Esophagus (tissue), 2 donors: ENCODE data around the gene TM9SF1. TPM values are rescaled to one million over a fixed set of nuclear protein-coding genes. Genes with fewer than 3 reads are reported as not detected.
"Not testable (repeated sequence)": the region's sequence is repeated elsewhere in the genome, so short reads cannot be mapped to it uniquely, and the experiment has no call there.

Experiments used
- H3K27ac ChIP-seq, 2 donors: one replicate each; pipeline ENCODE4 v1.5.1; 2013; ENCODE audit warnings: low read depth in 2 of 2, mild to moderate bottlenecking in 2 of 2, inconsistent platforms in 1 of 2, low read length in 1 of 2, moderate library complexity in 1 of 2
- H3K27me3 ChIP-seq, 2 donors: one replicate each; pipeline ENCODE4 v1.6.1; 2013; ENCODE audit warnings: low read length in 2 of 2, control low read depth in 1 of 2, mild to moderate bottlenecking in 1 of 2; ENCODE audit not compliant: insufficient read depth in 2 of 2, control insufficient read depth in 1 of 2
- H3K36me3 ChIP-seq, 2 donors: one replicate each; pipeline ENCODE4 v1.6.1; 2013; ENCODE audit warnings: low read length in 1 of 2; ENCODE audit not compliant: control insufficient read depth in 2 of 2, insufficient read depth in 2 of 2
- H3K4me1 ChIP-seq, 2 donors: one replicate each; pipeline ENCODE4 v1.6.1; 2013; ENCODE audit warnings: low read length in 1 of 2; ENCODE audit not compliant: control insufficient read depth in 2 of 2, insufficient read depth in 2 of 2
- H3K4me3 ChIP-seq, 2 donors: one replicate each; pipeline ENCODE4 v1.5.1; 2013; ENCODE audit warnings: low read length in 2 of 2, mild to moderate bottlenecking in 2 of 2, low read depth in 1 of 2, moderate library complexity in 1 of 2
- H3K9me3 ChIP-seq, 2 donors: one replicate each; pipeline ENCODE4 v1.6.1; 2013; ENCODE audit warnings: mild to moderate bottlenecking in 2 of 2, low read depth in 1 of 2, low read length in 1 of 2, moderate library complexity in 1 of 2; ENCODE audit not compliant: control insufficient read depth in 2 of 2, insufficient read depth in 1 of 2
- WGBS, 2 donors: extraction: QIAGEN DNeasy Blood & Tissue Kit; methylation state at CpG; one replicate each; pipeline ENCODE4 v1.1.7; 2013; 5-methylcytosine and 5-hydroxymethylcytosine counted together
- polyA plus RNA-seq, 2 donors: library from polyadenylated mRNA; stranded (reverse); fragments of 200-250 nt; gene quantifications; one replicate each; pipeline ENCODE4 v1.2.3, GENCODE V29; 2013
- donor health status: healthy with polysubstance abuse.
- donor health status: Bipolar disorder and iron deficiency.

Gene TM9SF1
- polyA plus RNA-seq, 2 donors = 10.0 to 25.8 TPM

- Histone ChIP-seq H3K27me3 (no peaks in the 10 kb centered on the region), H3K36me3 (peaks cover 19 to 21% of the 10 kb centered on the region in 2 donors), H3K9me3 (no peaks in the 10 kb centered on the region), H3K27ac (peak overlapping the region; percentile 99 to 100), H3K4me1 (no peaks in the 10 kb centered on the region), H3K4me3 (peak overlapping the region in 1 of 2 donors; percentile 82)
- WGBS, 2 donors = 88 to 92% methylated on average over 7 of the region's 7 CpGs
These were observed 18.8 kb upstream of the TM9SF1 start for GRCh38 chr14:24213866-24214662.

- Histone ChIP-seq H3K4me1 (no peaks in the 10 kb centered on the region), H3K36me3 (peaks cover 19 to 20% of the 10 kb centered on the region in 2 donors), H3K4me3 (peak within 1 kb of the TSS; percentile 75 to 82), H3K27me3 (no peaks in the 10 kb centered on the region), H3K27ac (peak within 1 kb of the TSS; percentile 99 to 100), H3K9me3 (no peaks in the 10 kb centered on the region)
- WGBS, 2 donors = 0 to 1% methylated on average over 44 to 53 of the region's 53 CpGs
These were observed 18.0 kb upstream of the TM9SF1 start, which contains the start of gene CHMP4A for GRCh38 chr14:24212924-24213865. CHMP4A (minus strand) TSS chr14:24213488; CDS start chr14:24213439, 49 bp downstream.

GRCh38 chr14:24211311-24211710, 16.1 kb upstream of the TM9SF1 start:
- H3K36me3 ChIP-seq = peaks cover 23 to 24% of the 10 kb centered on the region in 2 donors
- 89 to 93% methylated on average over 6 of the region's 6 CpGs for WGBS, 2 donors
- no peaks in the 10 kb centered on the region for H3K27me3 ChIP-seq

GRCh38 chr14:24207625-24208024, 12.4 kb upstream of the TM9SF1 start:
- 99 to 100% methylated on average over 2 of the region's 2 CpGs for WGBS, 2 donors
- H3K9me3 ChIP-seq = no peaks in the 10 kb centered on the region
- no peak overlapping the region for H3K27ac ChIP-seq
- H3K36me3 ChIP-seq = peaks cover 23 to 26% of the 10 kb centered on the region in 2 donors
- H3K4me3 ChIP-seq = no peak overlapping the region
- H3K27me3 ChIP-seq = no peaks in the 10 kb centered on the region
- no peaks in the 10 kb centered on the region for H3K4me1 ChIP-seq

More at GRCh38 chr14:24211311-24211710, 16.1 kb upstream of the TM9SF1 start:
- Histone ChIP-seq H3K9me3 (no peaks in the 10 kb centered on the region), H3K4me1 (no peaks in the 10 kb centered on the region), H3K4me3 (no peak overlapping the region), H3K27ac (peak overlapping the region in 1 of 2 donors; percentile 10)

GRCh38 chr14:24207104-24207551, 11.9 kb upstream of the TM9SF1 start:
- 92 to 93% methylated on average over 5 of the region's 5 CpGs for WGBS, 2 donors
- H3K27me3 ChIP-seq = no peaks in the 10 kb centered on the region
- H3K9me3 ChIP-seq = no peaks in the 10 kb centered on the region
- H3K36me3 ChIP-seq = peaks cover 23 to 26% of the 10 kb centered on the region in 2 donors
- no peak overlapping the region for H3K4me3 ChIP-seq
- H3K4me1 ChIP-seq = no peaks in the 10 kb centered on the region
- H3K27ac ChIP-seq = no peak overlapping the region

GRCh38 chr14:24206260-24207103, 11.2 kb upstream of the TM9SF1 start:
- peaks cover 23 to 25% of the 10 kb centered on the region in 2 donors for H3K36me3 ChIP-seq
- 97% methylated on average over 11 of the region's 11 CpGs for WGBS, 2 donors
- H3K27me3 ChIP-seq = no peaks in the 10 kb centered on the region
- no peaks in the 10 kb centered on the region for H3K4me1 ChIP-seq
- H3K27ac ChIP-seq = no peak overlapping the region
- H3K9me3 ChIP-seq = no peaks in the 10 kb centered on the region
- no peak overlapping the region for H3K4me3 ChIP-seq

GRCh38 chr14:24204163-24205146, 9.2 kb upstream of the TM9SF1 start:
- Histone ChIP-seq H3K27me3 (no peaks in the 10 kb centered on the region), H3K9me3 (no peaks in the 10 kb centered on the region), H3K27ac (no peak overlapping the region), H3K4me1 (no peaks in the 10 kb centered on the region), H3K4me3 (no peak overlapping the region), H3K36me3 (peaks cover 9 to 14% of the 10 kb centered on the region in 2 donors)
- WGBS, 2 donors = 90 to 95% methylated on average over 7 of the region's 7 CpGs

- WGBS, 2 donors = 96 to 97% methylated on average over 16 of the region's 16 CpGs
These were observed 8.1 kb upstream of the TM9SF1 start for GRCh38 chr14:24203249-24203886.

More at GRCh38 chr14:24203249-24203886, 8.1 kb upstream of the TM9SF1 start:
- H3K9me3 ChIP-seq, H3K4me1 ChIP-seq, H3K36me3 ChIP-seq, H3K27me3 ChIP-seq, H3K4me3 ChIP-seq, H3K27ac ChIP-seq: not testable (repeated sequence)
